MCF 10A (cell line): ENCODE data around the gene TRIM52. TPM values are rescaled to one million over a fixed set of nuclear protein-coding genes. Genes with fewer than 3 reads are reported as not detected.

ENCODE experiments used
- BruUV-seq: library from RNA; stranded (reverse); fragments of 400-500 nt; replicated peaks from 2 replicates; lab custom pipeline; 2021; lab: Mats Ljungman, UMichigan
- CTCF ChIA-PET: fragments of 300-600 bp; sonication (Branson Sonifier 250); formaldehyde crosslinking; extraction: SDS; loops from one replicate; lab custom pipeline; 2021; ENCODE audit warnings: antibody characterized with exemption, inconsistent platforms; lab: Yijun Ruan, JAX
- POLR2A ChIA-PET: fragments of 300-600, 350-650 bp; sonication (Branson Sonifier 250); formaldehyde crosslinking; extraction: SDS; loops from one replicate; lab custom pipeline; 2020; ENCODE audit warnings: antibody characterized with exemption, inconsistent platforms; lab: Yijun Ruan, JAX
- DNase-seq: peaks from one replicate; pipeline ENCODE4 v3.0.0-alpha.2; 2018; ENCODE audit not compliant: unreplicated experiment
- H3K27ac Mint-ChIP-seq: one replicate; pipeline ENCODE4 v1.8.0; 2022; ENCODE audit warnings: mild to moderate bottlenecking, low read depth, mixed read lengths; ENCODE audit not compliant: unreplicated experiment
- H3K27me3 Mint-ChIP-seq: one replicate; pipeline ENCODE4 v1.8.0; 2022; ENCODE audit warnings: mixed read lengths; ENCODE audit not compliant: insufficient read depth, unreplicated experiment
- H3K36me3 Mint-ChIP-seq: one replicate; pipeline ENCODE4 v1.8.0; 2022; ENCODE audit warnings: mild to moderate bottlenecking, moderate library complexity, mixed read lengths; ENCODE audit not compliant: insufficient read depth, unreplicated experiment
- H3K4me1 Mint-ChIP-seq: one replicate; pipeline ENCODE4 v1.8.0; 2022; ENCODE audit warnings: mixed read lengths; ENCODE audit not compliant: insufficient read depth, unreplicated experiment
- H3K4me3 Mint-ChIP-seq: one replicate; pipeline ENCODE4 v1.8.0; 2022; ENCODE audit warnings: mild to moderate bottlenecking, moderate library complexity, mixed read lengths; ENCODE audit not compliant: unreplicated experiment
- H3K9me3 Mint-ChIP-seq: one replicate; pipeline ENCODE4 v1.8.0; 2022; ENCODE audit warnings: mixed read lengths; ENCODE audit not compliant: unreplicated experiment
- CTCF ChIP-seq: fragments of 200-600 bp; IDR thresholded peaks from one replicate; pipeline ENCODE4 v1.8.0; 2022; ENCODE audit warnings: antibody characterized with exemption, mild to moderate bottlenecking; ENCODE audit not compliant: unreplicated experiment
- intact Hi-C: fragments of 100-400 bp; cut with micrococcal nuclease; formaldehyde crosslinking; loops from 2 replicates; pipeline ENCODE4 v1.14.1; 2022
- total RNA-seq: library from RNA; stranded (reverse); gene quantifications from 2 replicates; pipeline ENCODE4 v1.2.3, GENCODE V29; 2022

Gene TRIM52
- total RNA-seq, 1 experiment from 2014 or later: 12.5 TPM

- H3K36me3 Mint-ChIP-seq: peaks cover 63% of the 10 kb centered on the region
- intact Hi-C loops: no loop called here
- H3K27me3 Mint-ChIP-seq: no peaks in the 10 kb centered on the region
- POLR2A ChIA-PET: interaction anchor here (0.7 to 19.6 kb wide), 16 partner anchors 9 to 452 kb away, joined by 3 to 476 read pairs (median 7); partner anchors contain the start of genes TRIM41, TRIM52, TRIM7 and ZFP62
- H3K9me3 Mint-ChIP-seq: no peaks in the 10 kb centered on the region
- DNase-seq: peak; percentile 35
- TSS peak; percentile 52 for BruUV-seq
- peaks cover 46% of the 10 kb centered on the region for H3K4me1 Mint-ChIP-seq
- peak overlapping the region; percentile 99 for H3K4me3 Mint-ChIP-seq
- peak overlapping the region; percentile 99 for H3K27ac Mint-ChIP-seq
- TF ChIP-seq CTCF: no peak
- CTCF ChIA-PET: interaction anchor here (1.1 to 1.7 kb wide), 3 partner anchors 15 to 58 kb away, joined by 3 to 4 read pairs (median 3); no protein-coding TSS in a partner anchor
These were observed 17.9 kb downstream of the TRIM52 start for GRCh38 chr5:181243018-181243563.

GRCh38 chr5:181242031-181242451 lies 18.9 kb downstream of the TRIM52 start:
- H3K9me3 Mint-ChIP-seq: no peaks in the 10 kb centered on the region
- peak overlapping the region; percentile 99 for H3K4me3 Mint-ChIP-seq
- H3K27ac Mint-ChIP-seq: peak overlapping the region; percentile 99
- BruUV-seq: TSS peak; percentile 68
- peak; percentile 56 for DNase-seq
- H3K4me1 Mint-ChIP-seq: peaks cover 44% of the 10 kb centered on the region
- H3K36me3 Mint-ChIP-seq: peaks cover 73% of the 10 kb centered on the region
- POLR2A ChIA-PET: interaction anchor here (1.2 to 19.6 kb wide), 11 partner anchors 8 to 432 kb away, joined by 4 to 476 read pairs (median 7); partner anchors contain the start of genes TRIM41, TRIM52, TRIM7 and ZFP62
- H3K27me3 Mint-ChIP-seq: no peaks in the 10 kb centered on the region
- CTCF ChIA-PET: interaction anchor here (1.0 to 1.6 kb wide), 2 partner anchors 12 to 14 kb away, joined by 3 read pairs; no protein-coding TSS in a partner anchor
- intact Hi-C loops: no loop called here
- TF ChIP-seq CTCF: no peak

GRCh38 chr5:181241393-181241975 lies 19.5 kb downstream of the TRIM52 start:
- no peaks in the 10 kb centered on the region for H3K9me3 Mint-ChIP-seq
- H3K27me3 Mint-ChIP-seq: no peaks in the 10 kb centered on the region
- ChIA-PET POLR2A (interaction anchor here (1.2 to 19.6 kb wide), 8 partner anchors 7 to 431 kb away, joined by 4 to 476 read pairs (median 36); partner anchors contain the start of genes TRIM41 and TRIM52), CTCF (interaction anchor here (0.6 to 1.6 kb wide), 6 partner anchors 12 to 59 kb away, joined by 3 to 4 read pairs (median 3); no protein-coding TSS in a partner anchor)
- DNase-seq: peak; percentile 98
- H3K27ac Mint-ChIP-seq: peak overlapping the region; percentile 99
- H3K4me3 Mint-ChIP-seq: peak overlapping the region; percentile 99
- H3K36me3 Mint-ChIP-seq: peaks cover 79% of the 10 kb centered on the region
- H3K4me1 Mint-ChIP-seq: peaks cover 44% of the 10 kb centered on the region
- intact Hi-C loops: loop anchor here (1.0 kb wide), 1 partner anchor 18 kb away; the partner anchor contains the start of gene TRIM41
- no TSS peak for BruUV-seq
- TF ChIP-seq CTCF: no peak
